ENCODE results near the gene VGF. TPM values are rescaled to one million over a fixed set of nuclear protein-coding genes. Genes with fewer than 3 reads are reported as not detected.
A peak's percentile ranks its signal among the peaks of the same experiment; 100 is the strongest.
"Not testable (repeated sequence)": the region's sequence is repeated elsewhere in the genome, so short reads cannot be mapped to it uniquely, and the experiment has no call there.

Gene VGF
- total RNA-seq, 1 experiment from 2014 or later, result 16.0 TPM

DNA sequence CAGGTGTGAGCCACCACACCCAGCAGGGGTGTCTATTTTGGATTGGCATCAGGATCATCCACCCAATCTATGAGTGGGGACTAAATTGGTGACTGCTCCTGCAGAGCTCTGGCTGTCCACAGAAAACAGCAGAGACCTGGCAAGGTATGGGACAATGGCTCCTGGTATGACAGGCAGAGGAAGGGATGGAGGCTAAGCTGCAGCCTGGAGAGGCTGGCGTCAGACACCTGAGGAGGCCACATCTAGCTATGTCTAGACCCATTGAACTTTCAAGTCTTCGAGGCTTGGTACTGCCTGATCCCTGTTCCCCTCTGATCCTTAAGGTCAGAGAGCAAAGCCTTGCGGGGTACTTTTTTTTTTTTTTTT is 41.7 kb downstream of the VGF start:
- Histone ChIP-seq H3K27ac (ENCODE audit: low read depth, low read length, poor library complexity, severe bottlenecking) (no peak overlapping the region), H3K9me3 (ENCODE audit: low read depth, low read length, poor library complexity, severe bottlenecking) (no peaks in the 10 kb centered on the region), H3K36me3 (ENCODE audit: insufficient read depth, low read length, poor library complexity, severe bottlenecking) (no peaks in the 10 kb centered on the region), H3K4me3 (ENCODE audit: low read depth, low read length, poor library complexity, severe bottlenecking) (no peak overlapping the region), H3K27me3 (replicated peaks; ENCODE audit: insufficient read depth, low read depth, low read length, poor library complexity) (no peaks in the 10 kb centered on the region), H3K4me1 (ENCODE audit: insufficient read depth, low read length, poor library complexity, severe bottlenecking) (peaks cover 18% of the 10 kb centered on the region)
- CTCF ChIA-PET, result interaction anchor here (0.5 to 0.6 kb wide), 2 partner anchors 46 to 168 kb away, joined by 3 read pairs; no protein-coding TSS in a partner anchor
- intact Hi-C loops (cut with micrococcal nuclease; ENCODE audit: unreplicated experiment), result no loop called here
- TF ChIP-seq, protein P1, sequence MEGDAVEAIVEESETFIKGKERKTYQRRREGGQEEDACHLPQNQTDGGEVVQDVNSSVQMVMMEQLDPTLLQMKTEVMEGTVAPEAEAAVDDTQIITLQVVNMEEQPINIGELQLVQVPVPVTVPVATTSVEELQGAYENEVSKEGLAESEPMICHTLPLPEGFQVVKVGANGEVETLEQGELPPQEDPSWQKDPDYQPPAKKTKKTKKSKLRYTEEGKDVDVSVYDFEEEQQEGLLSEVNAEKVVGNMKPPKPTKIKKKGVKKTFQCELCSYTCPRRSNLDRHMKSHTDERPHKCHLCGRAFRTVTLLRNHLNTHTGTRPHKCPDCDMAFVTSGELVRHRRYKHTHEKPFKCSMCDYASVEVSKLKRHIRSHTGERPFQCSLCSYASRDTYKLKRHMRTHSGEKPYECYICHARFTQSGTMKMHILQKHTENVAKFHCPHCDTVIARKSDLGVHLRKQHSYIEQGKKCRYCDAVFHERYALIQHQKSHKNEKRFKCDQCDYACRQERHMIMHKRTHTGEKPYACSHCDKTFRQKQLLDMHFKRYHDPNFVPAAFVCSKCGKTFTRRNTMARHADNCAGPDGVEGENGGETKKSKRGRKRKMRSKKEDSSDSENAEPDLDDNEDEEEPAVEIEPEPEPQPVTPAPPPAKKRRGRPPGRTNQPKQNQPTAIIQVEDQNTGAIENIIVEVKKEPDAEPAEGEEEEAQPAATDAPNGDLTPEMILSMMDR (conservative IDR thresholded peaks at IDR 0.05; ENCODE audit: low read depth, low read length), result no peak
- no peak for TF ChIP-seq EZH2 (IDR thresholded peaks at IDR 0.05; ENCODE audit: borderline replicate concordance, low read depth, low read length, poor library complexity, severe bottlenecking)
- DNase-seq (ENCODE audit: low spot score), result no peak
- BruUV-seq (replicated peaks), result no TSS peak
- POLR2A ChIA-PET (ENCODE audit: low non-redundant PET), result no interaction called here

DNA sequence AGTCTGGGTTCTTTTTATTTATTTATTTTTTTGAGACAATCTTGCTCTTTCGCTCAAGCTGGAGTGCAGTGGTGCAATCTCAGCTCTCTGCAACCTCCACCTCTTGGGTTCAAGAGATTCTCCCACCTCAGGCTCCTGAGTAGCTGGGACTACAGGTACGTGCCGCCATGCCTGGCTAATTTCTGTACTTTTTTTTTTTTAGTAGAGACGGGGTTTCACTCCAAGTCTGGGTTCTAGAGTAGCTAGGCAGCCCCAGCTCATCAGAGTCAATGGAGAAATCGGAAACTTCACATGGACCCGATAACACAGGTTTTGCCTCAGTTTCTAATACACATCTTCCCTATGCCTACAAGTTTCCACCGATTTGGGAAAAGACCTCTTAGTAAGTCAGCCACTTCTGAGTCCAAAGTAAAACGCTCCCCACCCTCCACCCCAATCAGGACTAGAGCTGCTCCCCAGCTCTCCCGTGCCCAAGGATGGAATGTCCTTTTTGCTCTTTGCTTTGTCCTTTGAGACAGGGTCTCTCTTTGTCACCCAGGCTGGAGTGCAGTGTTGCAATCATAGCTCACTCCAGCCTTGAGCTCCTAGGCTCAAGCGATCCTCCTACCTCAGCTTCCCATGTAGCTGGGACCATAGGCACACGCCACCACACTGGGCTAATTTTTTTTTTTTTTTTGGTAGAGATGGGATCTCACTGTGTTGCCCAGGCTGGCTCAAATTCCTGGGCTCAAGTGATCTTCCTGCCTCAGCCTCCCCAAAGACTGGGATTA is 42.3 kb downstream of the VGF start:
- no TSS peak for BruUV-seq (replicated peaks)
- CTCF ChIA-PET, result interaction anchor here (0.5 to 0.7 kb wide), 2 partner anchors 21 to 168 kb away, joined by 3 read pairs; no protein-coding TSS in a partner anchor
- intact Hi-C loops (cut with micrococcal nuclease; ENCODE audit: unreplicated experiment), result no loop called here
- Histone ChIP-seq H3K27ac (ENCODE audit: low read depth, low read length, poor library complexity, severe bottlenecking) (no peak overlapping the region), H3K27me3 (replicated peaks; ENCODE audit: insufficient read depth, low read depth, low read length, poor library complexity) (no peaks in the 10 kb centered on the region), H3K4me3 (ENCODE audit: low read depth, low read length, poor library complexity, severe bottlenecking) (no peak overlapping the region), H3K36me3 (ENCODE audit: insufficient read depth, low read length, poor library complexity, severe bottlenecking) (no peaks in the 10 kb centered on the region), H3K4me1 (ENCODE audit: insufficient read depth, low read length, poor library complexity, severe bottlenecking) (peaks cover 18% of the 10 kb centered on the region), H3K9me3 (ENCODE audit: low read depth, low read length, poor library complexity, severe bottlenecking) (no peaks in the 10 kb centered on the region)
- TF ChIP-seq, protein P1 (conservative IDR thresholded peaks at IDR 0.05; ENCODE audit: low read depth, low read length), result no peak
- no peak for TF ChIP-seq EZH2 (IDR thresholded peaks at IDR 0.05; ENCODE audit: borderline replicate concordance, low read depth, low read length, poor library complexity, severe bottlenecking)
- DNase-seq (ENCODE audit: low spot score), result no peak
- POLR2A ChIA-PET (ENCODE audit: low non-redundant PET), result no interaction called here

DNA sequence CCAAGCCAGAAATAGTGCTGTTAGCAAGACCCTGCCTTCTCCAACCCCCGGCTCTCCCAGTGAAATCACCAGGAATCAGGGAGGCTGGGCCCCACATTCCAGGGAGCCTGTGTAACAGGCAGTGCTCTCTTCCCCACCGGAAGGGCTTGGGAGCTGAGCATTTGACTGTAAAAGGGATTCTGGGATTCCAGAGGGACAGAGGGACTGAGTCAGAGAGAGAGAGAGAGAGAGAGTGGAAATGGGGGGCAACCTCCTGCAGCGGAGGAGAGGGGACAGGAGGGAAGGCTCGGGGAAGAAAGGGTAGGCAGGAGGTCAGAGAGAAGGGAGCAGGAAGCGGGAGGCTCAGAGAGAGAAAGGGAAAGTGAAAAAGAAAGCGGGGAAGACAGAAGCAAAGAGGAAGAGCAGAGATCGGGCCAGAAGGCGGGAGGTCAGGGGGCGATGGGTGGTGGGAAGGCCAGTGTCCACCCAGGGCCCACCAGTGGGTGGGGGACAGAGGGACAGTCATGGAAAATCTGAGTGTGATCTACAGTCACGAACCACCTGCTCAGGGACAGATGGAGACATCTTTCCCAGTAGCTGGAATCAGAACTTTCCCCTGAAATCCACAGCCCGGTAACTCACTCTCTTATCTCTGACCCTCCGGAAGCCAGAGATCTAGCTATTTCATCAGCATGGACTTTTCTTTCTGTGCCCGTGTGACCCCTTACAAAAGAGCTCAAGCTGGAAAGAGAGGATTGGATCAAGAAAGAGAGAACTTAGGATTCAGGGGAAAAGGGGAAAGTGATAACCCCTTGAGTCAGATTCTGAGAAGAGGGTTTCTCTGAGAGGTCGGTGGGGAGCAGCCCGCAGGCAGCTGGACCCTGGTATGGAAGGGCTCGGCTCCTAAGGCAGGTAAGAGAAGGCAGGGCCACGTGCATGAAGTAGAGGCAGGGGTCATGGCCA is 43.1 kb downstream of the VGF start:
- H3K27me3 ChIP-seq (replicated peaks; ENCODE audit: insufficient read depth, low read depth, low read length, poor library complexity), result no peaks in the 10 kb centered on the region
- H3K9me3 ChIP-seq (ENCODE audit: low read depth, low read length, poor library complexity, severe bottlenecking), result no peaks in the 10 kb centered on the region
- intact Hi-C loops (cut with micrococcal nuclease; ENCODE audit: unreplicated experiment), result no loop called here
- ChIA-PET POLR2A (ENCODE audit: low non-redundant PET) (interaction anchor here (0.6 kb wide), 1 partner anchor 16 kb away, joined by 6 read pairs; no protein-coding TSS in a partner anchor), CTCF (no interaction called here)
- peaks cover 13% of the 10 kb centered on the region for H3K4me1 ChIP-seq (ENCODE audit: insufficient read depth, low read length, poor library complexity, severe bottlenecking)
- H3K4me3 ChIP-seq (ENCODE audit: low read depth, low read length, poor library complexity, severe bottlenecking), result no peak overlapping the region
- BruUV-seq (replicated peaks), result no TSS peak
- TF ChIP-seq, protein P1 (conservative IDR thresholded peaks at IDR 0.05; ENCODE audit: low read depth, low read length), result no peak
- TF ChIP-seq EZH2 (IDR thresholded peaks at IDR 0.05; ENCODE audit: borderline replicate concordance, low read depth, low read length, poor library complexity, severe bottlenecking), result no peak
- peak overlapping the region; percentile 61 for H3K27ac ChIP-seq (ENCODE audit: low read depth, low read length, poor library complexity, severe bottlenecking)
- peak; percentile 58 for DNase-seq (ENCODE audit: low spot score)
- H3K36me3 ChIP-seq (ENCODE audit: insufficient read depth, low read length, poor library complexity, severe bottlenecking), result no peaks in the 10 kb centered on the region

DNA sequence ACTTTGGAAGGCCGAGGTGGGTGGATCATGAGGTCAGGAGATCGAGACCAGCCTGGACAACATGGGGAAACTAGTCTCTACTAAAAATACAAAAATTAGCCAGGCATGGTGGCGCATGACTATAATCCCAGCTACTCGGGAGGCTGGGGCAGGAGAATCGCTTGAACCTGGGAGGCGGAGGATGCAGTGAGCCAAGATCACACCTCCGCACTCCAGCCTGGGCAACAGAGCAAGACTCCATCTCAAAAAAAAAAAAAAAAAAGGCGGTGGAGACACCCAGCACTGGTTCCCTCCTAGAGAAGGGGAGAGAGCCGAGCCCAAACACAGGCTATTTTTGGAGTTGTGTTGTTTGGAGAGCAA is 43.8 kb downstream of the VGF start:
- CTCF ChIA-PET, result interaction anchor here (0.7 kb wide), 1 partner anchor 13 kb away, joined by 12 read pairs; no protein-coding TSS in a partner anchor
- H3K27me3 ChIP-seq (replicated peaks; ENCODE audit: insufficient read depth, low read depth, low read length, poor library complexity); DNase-seq (ENCODE audit: low spot score); H3K36me3 ChIP-seq (ENCODE audit: insufficient read depth, low read length, poor library complexity, severe bottlenecking); H3K4me3 ChIP-seq (ENCODE audit: low read depth, low read length, poor library complexity, severe bottlenecking); BruUV-seq (replicated peaks); H3K4me1 ChIP-seq (ENCODE audit: insufficient read depth, low read length, poor library complexity, severe bottlenecking); H3K9me3 ChIP-seq (ENCODE audit: low read depth, low read length, poor library complexity, severe bottlenecking); intact Hi-C loops (cut with micrococcal nuclease; ENCODE audit: unreplicated experiment): not testable (repeated sequence)
- POLR2A ChIA-PET (ENCODE audit: low non-redundant PET), result interaction anchor here (0.6 kb wide), 1 partner anchor 17 kb away, joined by 6 read pairs; no protein-coding TSS in a partner anchor
- H3K27ac ChIP-seq (ENCODE audit: low read depth, low read length, poor library complexity, severe bottlenecking), result peak overlapping the region; percentile 61

Measured in A673 (cell line).